Left kidney (tissue), 8 donors: Measurements from ENCODE around the gene TCL1A. TPM values are rescaled to one million over a fixed set of nuclear protein-coding genes. Genes with fewer than 3 reads are reported as not detected.
"Not testable (repeated sequence)": the region's sequence is repeated elsewhere in the genome, so short reads cannot be mapped to it uniquely, and the experiment has no call there.

Experiments used
- DNase-seq: peaks from one replicate; pipeline ENCODE4 v3.0.0-alpha.2; 2013
- long read RNA-seq, 8 donors: transcript quantifications; one replicate each; lab custom pipeline, GENCODE V29; 2026
- polyA plus RNA-seq: library from polyadenylated mRNA; unstranded; fragments of 120-200 nt; gene quantifications from one replicate; pipeline ENCODE4 v1.2.1, GENCODE V29; 2013; ENCODE audit not compliant: insufficient read length

The TCL1A gene
- polyA plus RNA-seq, result 0.68 TPM
- long read RNA-seq, donor 1, result 0 reads
- long read RNA-seq, donor 2, result 0 reads
- long read RNA-seq, donor 3, result 0 reads
- long read RNA-seq, donor 4, result 0 reads
- long read RNA-seq, donor 5, partial matches to known transcripts, result 0 of 1 reads
- long read RNA-seq, donor 5, other reads (novel, unspliced or antisense), result 0 of 1 reads
- long read RNA-seq, donor 6, result 0 reads
- long read RNA-seq, donor 7, result 0 reads
- long read RNA-seq, donor 8, partial matches to known transcripts, result 0 of 1 reads
- long read RNA-seq, donor 8, other reads (novel, unspliced or antisense), result 0 of 1 reads

GRCh38 chr14:95713596-95714371 lies at the start of gene TCL1A:
TSS of gene TCL1A (minus strand) at chr14:95714125. CDS start at chr14:95714066, 59 bp downstream.
- no peak for DNase-seq

GRCh38 chr14:95763032-95763431 lies 49.1 kb upstream of the TCL1A start:
- DNase-seq, result not testable (repeated sequence)

GRCh38 chr14:95761436-95761835 lies 47.5 kb upstream of the TCL1A start:
- DNase-seq, result no peak

- no peak for DNase-seq
Observed at GRCh38 chr14:95760596-95760995, 46.7 kb upstream of the TCL1A start.

GRCh38 chr14:95759941-95760340 lies 46.0 kb upstream of the TCL1A start:
- no peak for DNase-seq

- DNase-seq, result no peak
Observed at GRCh38 chr14:95758331-95758730, 44.4 kb upstream of the TCL1A start.

- DNase-seq, result no peak
Observed at GRCh38 chr14:95756751-95757150, 42.8 kb upstream of the TCL1A start.

GRCh38 chr14:95756127-95756526 lies 42.2 kb upstream of the TCL1A start:
- no peak for DNase-seq

- no peak for DNase-seq
Observed at GRCh38 chr14:95741781-95742180, 27.9 kb upstream of the TCL1A start.

GRCh38 chr14:95741038-95741490 lies 27.1 kb upstream of the TCL1A start:
- DNase-seq, result peak; percentile 52

- DNase-seq, result no peak
Observed at GRCh38 chr14:95739356-95739755, 25.4 kb upstream of the TCL1A start.

GRCh38 chr14:95733212-95733611 lies 19.3 kb upstream of the TCL1A start:
- DNase-seq, result no peak

- no peak for DNase-seq
Observed at GRCh38 chr14:95730126-95730525, 16.2 kb upstream of the TCL1A start.

GRCh38 chr14:95729402-95730028 lies 15.6 kb upstream of the TCL1A start:
- DNase-seq, result not testable (repeated sequence)

- DNase-seq, result no peak
Observed at GRCh38 chr14:95727056-95727700, 13.3 kb upstream of the TCL1A start.

- no peak for DNase-seq
Observed at GRCh38 chr14:95725685-95726336, 11.9 kb upstream of the TCL1A start.

- DNase-seq, result no peak
Observed at GRCh38 chr14:95722525-95723190, 8.7 kb upstream of the TCL1A start.

- DNase-seq, result no peak
Observed at GRCh38 chr14:95712398-95712797, 1.5 kb downstream of the TCL1A start.

GRCh38 chr14:95711476-95712176 lies 2.3 kb downstream of the TCL1A start:
- DNase-seq, result no peak

- no peak for DNase-seq
Observed at GRCh38 chr14:95710106-95710505, 3.8 kb downstream of the TCL1A start.

GRCh38 chr14:95707327-95707726 lies 6.6 kb downstream of the TCL1A start:
- DNase-seq, result no peak
